Tibial artery (tissue), 4 donors: ENCODE data around the gene DNAH12.

Experiments used
- DNase-seq, 2 donors: peaks; one replicate each; pipeline ENCODE4 v3.0.0-alpha.2; 2019
- H3K27ac ChIP-seq, 2 donors: fragments of 200-600 bp; sonication (generic) in 1 of 2; 1 replicate in 1 of 2; 2 replicates in 1 of 2; pipeline ENCODE4 v1.5.1; 2018 to 2019; ENCODE audit warnings: mild to moderate bottlenecking in 1 of 2
- H3K27me3 ChIP-seq, 2 donors: fragments of 200-600 bp; sonication (generic) in 1 of 2; one replicate each; pipeline versions ENCODE4 v1.5.1 to v1.6.0; 2016 to 2019
- H3K36me3 ChIP-seq, 3 donors: fragments of 200-600 bp; sonication (generic) in 2 of 3; one replicate each; pipeline ENCODE4 v1.5.1; 2016 to 2019; ENCODE audit warnings: mild to moderate bottlenecking in 2 of 3
- H3K4me1 ChIP-seq, 4 donors: fragments of 200-600 bp; sonication (generic) in 2 of 4; 1 replicate in 3 of 4; 2 replicates in 1 of 4; pipeline ENCODE4 v1.5.1; 2016 to 2019
- H3K4me3 ChIP-seq, 2 donors: fragments of 200-600 bp; sonication (generic) in 1 of 2; 1 replicate in 1 of 2; 2 replicates in 1 of 2; pipeline ENCODE4 v1.5.1; 2018 to 2019; ENCODE audit warnings: mild to moderate bottlenecking in 2 of 2
- H3K9me3 ChIP-seq, 3 donors: fragments of 200-600 bp; sonication (generic) in 1 of 3; one replicate each; pipeline ENCODE4 v1.5.1; 2016 to 2019
- CTCF ChIP-seq, 2 experiments: fragments of 200-600 bp in 1 of 2; fragments of 450-650 bp in 1 of 2; IDR thresholded peaks; one replicate each; pipeline ENCODE4 v1.5.1; 2017 to 2019; ENCODE audit warnings: antibody characterized with exemption in 2 of 2, mild to moderate bottlenecking in 1 of 2, moderate library complexity in 1 of 2
- intact Hi-C: fragments of 100-400 bp; cut with DNase I; formaldehyde crosslinking; loops from one replicate; pipeline ENCODE4 v1.15.0; 2023; ENCODE audit warnings: low total_unique reads

DNAH12 gene

GRCh38 chr3:57570878-57571277, 26.7 kb upstream of the DNAH12 start:
- no peak for DNase-seq
- H3K9me3 ChIP-seq, result no peaks in the 10 kb centered on the region
- no peak overlapping the region for H3K4me3 ChIP-seq
- no peak for TF ChIP-seq CTCF (IDR thresholded peaks at IDR 0.05)
- intact Hi-C loops, result no loop called here
- H3K27me3 ChIP-seq, result no peaks in the 10 kb centered on the region
- peaks cover 44 to 76% (median 70%) of the 10 kb centered on the region in 3 donors for H3K36me3 ChIP-seq
- no peak overlapping the region for H3K27ac ChIP-seq
- peaks cover 0 to 3% (median under 1%) of the 10 kb centered on the region in 4 donors for H3K4me1 ChIP-seq

GRCh38 chr3:57569859-57570450, 25.8 kb upstream of the DNAH12 start:
- DNase-seq, result no peak
- no peak for TF ChIP-seq CTCF (IDR thresholded peaks at IDR 0.05)
- Histone ChIP-seq H3K9me3 (no peaks in the 10 kb centered on the region), H3K27me3 (no peaks in the 10 kb centered on the region), H3K36me3 (peaks cover 43 to 80% (median 76%) of the 10 kb centered on the region in 3 donors), H3K4me3 (no peak overlapping the region), H3K27ac (no peak overlapping the region), H3K4me1 (no peaks in the 10 kb centered on the region)
- intact Hi-C loops, result no loop called here

- DNase-seq, result no peak
- Histone ChIP-seq H3K27me3 (no peaks in the 10 kb centered on the region), H3K36me3 (peaks cover 11 to 30% (median 16%) of the 10 kb centered on the region in 3 donors), H3K4me3 (no peak overlapping the region), H3K27ac (no peak overlapping the region), H3K9me3 (no peaks in the 10 kb centered on the region), H3K4me1 (peaks cover 0 to 36% (median 28%) of the 10 kb centered on the region in 4 donors)
- intact Hi-C loops, result loop anchor here (5.0 kb wide), 2 partner anchors 38 to 133 kb away; partner anchors contain the start of genes ARF4 and DENND6A
- no peak for TF ChIP-seq CTCF (IDR thresholded peaks at IDR 0.05)
Measured at GRCh38 chr3:57559526-57559925, 15.4 kb upstream of the DNAH12 start.

- H3K27me3 ChIP-seq, result no peaks in the 10 kb centered on the region
- peak overlapping the region; percentile 77 to 86 for H3K4me3 ChIP-seq
- no peak for TF ChIP-seq CTCF (IDR thresholded peaks at IDR 0.05)
- peaks cover 11 to 17% (median 16%) of the 10 kb centered on the region in 3 donors for H3K36me3 ChIP-seq
- intact Hi-C loops, result loop anchor here (5.0 kb wide), 2 partner anchors 40 to 135 kb away; partner anchors contain the start of genes ARF4 and DENND6A
- H3K4me1 ChIP-seq, result peaks cover 0 to 36% (median 28%) of the 10 kb centered on the region in 4 donors
- no peak for DNase-seq
- no peaks in the 10 kb centered on the region for H3K9me3 ChIP-seq
- H3K27ac ChIP-seq, result peak overlapping the region; percentile 83
Measured at GRCh38 chr3:57557085-57557537, 13.0 kb upstream of the DNAH12 start.

- Histone ChIP-seq H3K4me3 (peak overlapping the region; percentile 77 to 86), H3K27ac (peak overlapping the region; percentile 83), H3K27me3 (no peaks in the 10 kb centered on the region), H3K36me3 (peaks cover 11 to 17% (median 16%) of the 10 kb centered on the region in 3 donors), H3K4me1 (peaks cover 0 to 36% (median 28%) of the 10 kb centered on the region in 4 donors), H3K9me3 (no peaks in the 10 kb centered on the region)
- peak in 1 of 2 donors; percentile 68 for DNase-seq
- TF ChIP-seq CTCF (IDR thresholded peaks at IDR 0.05), result no peak
- intact Hi-C loops, result loop anchor here (5.0 kb wide), 2 partner anchors 41 to 136 kb away; partner anchors contain the start of genes ARF4 and DENND6A
Measured at GRCh38 chr3:57556459-57557084, 12.4 kb upstream of the DNAH12 start.
